Measurements from ENCODE around the gene UMODL1. TPM values are rescaled to one million over a fixed set of nuclear protein-coding genes. Genes with fewer than 3 reads are reported as not detected.

UMODL1 gene
- total RNA-seq, 1 experiment from 2014 or later = not detected

- TF ChIP-seq CTCF (IDR thresholded peaks at IDR 0.05; ENCODE audit: unreplicated experiment) = no peak
- DNase-seq = no peak
- Mint-ChIP-seq H3K4me3 (ENCODE audit: low read depth, unreplicated experiment) (no peak overlapping the region), H3K4me1 (ENCODE audit: low read depth, unreplicated experiment) (no peaks in the 10 kb centered on the region), H3K36me3 (ENCODE audit: insufficient read depth, unreplicated experiment) (no peaks in the 10 kb centered on the region), H3K9me3 (ENCODE audit: low read depth, unreplicated experiment) (no peaks in the 10 kb centered on the region), H3K27ac (ENCODE audit: unreplicated experiment) (no peak overlapping the region), H3K27me3 (ENCODE audit: unreplicated experiment) (no peaks in the 10 kb centered on the region)
- intact Hi-C loops (cut with micrococcal nuclease; ENCODE audit: unreplicated experiment) = no loop called here
- no TSS peak for BruUV-seq (replicated peaks)
- CTCF ChIA-PET = interaction anchor here (0.6 kb wide), 1 partner anchor 28 kb away, joined by 3 read pairs; no protein-coding TSS in a partner anchor
These were observed 32.7 kb downstream of the UMODL1 start for GRCh38 chr21:42103843-42104242.

GRCh38 chr21:42105476-42106315, 34.6 kb downstream of the UMODL1 start:
- TF ChIP-seq CTCF (IDR thresholded peaks at IDR 0.05; ENCODE audit: unreplicated experiment) = no peak
- H3K27ac Mint-ChIP-seq (ENCODE audit: unreplicated experiment) = no peak overlapping the region
- no peak overlapping the region for H3K4me3 Mint-ChIP-seq (ENCODE audit: low read depth, unreplicated experiment)
- no peaks in the 10 kb centered on the region for H3K36me3 Mint-ChIP-seq (ENCODE audit: insufficient read depth, unreplicated experiment)
- BruUV-seq (replicated peaks) = no TSS peak
- H3K27me3 Mint-ChIP-seq (ENCODE audit: unreplicated experiment) = no peaks in the 10 kb centered on the region
- CTCF ChIA-PET = no interaction called here
- H3K9me3 Mint-ChIP-seq (ENCODE audit: low read depth, unreplicated experiment) = no peaks in the 10 kb centered on the region
- intact Hi-C loops (cut with micrococcal nuclease; ENCODE audit: unreplicated experiment) = no loop called here
- H3K4me1 Mint-ChIP-seq (ENCODE audit: low read depth, unreplicated experiment) = no peaks in the 10 kb centered on the region
- no peak for DNase-seq

GRCh38 chr21:42106425-42106824, 35.3 kb downstream of the UMODL1 start:
- Mint-ChIP-seq H3K9me3 (ENCODE audit: low read depth, unreplicated experiment) (no peaks in the 10 kb centered on the region), H3K4me3 (ENCODE audit: low read depth, unreplicated experiment) (no peak overlapping the region), H3K27me3 (ENCODE audit: unreplicated experiment) (no peaks in the 10 kb centered on the region), H3K4me1 (ENCODE audit: low read depth, unreplicated experiment) (no peaks in the 10 kb centered on the region), H3K36me3 (ENCODE audit: insufficient read depth, unreplicated experiment) (no peaks in the 10 kb centered on the region), H3K27ac (ENCODE audit: unreplicated experiment) (no peak overlapping the region)
- intact Hi-C loops (cut with micrococcal nuclease; ENCODE audit: unreplicated experiment) = no loop called here
- no peak for DNase-seq
- CTCF ChIA-PET = no interaction called here
- BruUV-seq (replicated peaks) = no TSS peak
- no peak for TF ChIP-seq CTCF (IDR thresholded peaks at IDR 0.05; ENCODE audit: unreplicated experiment)

GRCh38 chr21:42107177-42107880, 36.2 kb downstream of the UMODL1 start:
- Mint-ChIP-seq H3K27ac (ENCODE audit: unreplicated experiment) (no peak overlapping the region), H3K27me3 (ENCODE audit: unreplicated experiment) (peaks cover 5% of the 10 kb centered on the region), H3K4me1 (ENCODE audit: low read depth, unreplicated experiment) (no peaks in the 10 kb centered on the region), H3K36me3 (ENCODE audit: insufficient read depth, unreplicated experiment) (no peaks in the 10 kb centered on the region), H3K4me3 (ENCODE audit: low read depth, unreplicated experiment) (no peak overlapping the region), H3K9me3 (ENCODE audit: low read depth, unreplicated experiment) (no peaks in the 10 kb centered on the region)
- DNase-seq = no peak
- no peak for TF ChIP-seq CTCF (IDR thresholded peaks at IDR 0.05; ENCODE audit: unreplicated experiment)
- intact Hi-C loops (cut with micrococcal nuclease; ENCODE audit: unreplicated experiment) = no loop called here
- no TSS peak for BruUV-seq (replicated peaks)
- CTCF ChIA-PET = interaction anchor here (0.6 to 2.0 kb wide), 5 partner anchors 10 to 34 kb away, joined by 3 to 8 read pairs (median 3); no protein-coding TSS in a partner anchor
